Stimulated activated CD4-positive, alpha-beta T cell treated with anti-CD3 and anti-CD28 coated beads, Interleukin-1b, Interleukin-23, amount 100 ng/mL, for 4 hours (primary cell): ENCODE results near the gene RER1.

Source experiments
- DNase-seq, 2 donors: peaks; one replicate each; pipeline ENCODE4 v3.0.0-alpha.2; 2020; ENCODE audit warnings: low read depth in 2 of 2

Gene RER1

GRCh38 chr1:2445162-2445822, 53.7 kb downstream of the RER1 start:
- DNase-seq: no peak

- DNase-seq: no peak
Measured at GRCh38 chr1:2445823-2446215, 54.2 kb downstream of the RER1 start.

GRCh38 chr1:2446394-2446793, 54.8 kb downstream of the RER1 start:
- DNase-seq: no peak

- DNase-seq: no peak
Measured at GRCh38 chr1:2446861-2447260, 55.2 kb downstream of the RER1 start.

GRCh38 chr1:2447276-2448097, 55.8 kb downstream of the RER1 start:
- DNase-seq: no peak

GRCh38 chr1:2448098-2448445, 56.4 kb downstream of the RER1 start:
- DNase-seq: no peak

GRCh38 chr1:2449636-2450454, 58.2 kb downstream of the RER1 start:
- no peak for DNase-seq

- DNase-seq: no peak
Measured at GRCh38 chr1:2451741-2452140, 60.1 kb downstream of the RER1 start.

GRCh38 chr1:2452201-2452931, 60.7 kb downstream of the RER1 start:
- DNase-seq: no peak

- DNase-seq: no peak
Measured at GRCh38 chr1:2452932-2453315, 61.3 kb downstream of the RER1 start.

GRCh38 chr1:2454227-2454626, 62.6 kb downstream of the RER1 start:
- no peak for DNase-seq
